ENCODE data around the gene SLAMF9. TPM values are rescaled to one million over a fixed set of nuclear protein-coding genes. Genes with fewer than 3 reads are reported as not detected.

Gene SLAMF9
- total RNA-seq, 1 experiment from 2014 or later: not detected

Other genes starting within 250 kb of the SLAMF9 start
- gene CRP, start 239.6 kb downstream of the SLAMF9 start, total RNA-seq (2014; rRNA removed; shearing (Covaris generic)): not detected in 2 replicates
- 11.0 and 14.8 TPM in 2 replicates for gene DUSP23, start 173.3 kb downstream of the SLAMF9 start, total RNA-seq (2014; rRNA removed; shearing (Covaris generic))
- gene FCRL6, start 151.9 kb downstream of the SLAMF9 start, total RNA-seq (2014; rRNA removed; shearing (Covaris generic)): not detected in 2 replicates
- 0.17 TPM in 1 of 2 replicates, not detected in the other for gene SLAMF8, start 127.4 kb downstream of the SLAMF9 start, total RNA-seq (2014; rRNA removed; shearing (Covaris generic))
- gene VSIG8, start 91.6 kb downstream of the SLAMF9 start, total RNA-seq (2014; rRNA removed; shearing (Covaris generic)): 0.14 TPM in 1 of 2 replicates, not detected in the other
- 0.21 and 0.62 TPM in 2 replicates for gene CFAP45, start 54.1 kb downstream of the SLAMF9 start, total RNA-seq (2014; rRNA removed; shearing (Covaris generic))
- 444 and 497 TPM in 2 replicates for gene TAGLN2, start 28.7 kb downstream of the SLAMF9 start, total RNA-seq (2014; rRNA removed; shearing (Covaris generic))
- 0.47 and 0.52 TPM in 2 replicates for gene IGSF9, start 8.6 kb downstream of the SLAMF9 start, total RNA-seq (2014; rRNA removed; shearing (Covaris generic))
- gene PIGM, start 77.8 kb upstream of the SLAMF9 start, total RNA-seq (2014; rRNA removed; shearing (Covaris generic)): 6.0 and 6.3 TPM in 2 replicates
- gene KCNJ10, start 115.9 kb upstream of the SLAMF9 start, total RNA-seq (2014; rRNA removed; shearing (Covaris generic)): not detected in 2 replicates
- not detected in 2 replicates for gene KCNJ9, start 127.3 kb upstream of the SLAMF9 start, total RNA-seq (2014; rRNA removed; shearing (Covaris generic))
- 13.7 and 20.7 TPM in 2 replicates for gene IGSF8, start 144.4 kb upstream of the SLAMF9 start, total RNA-seq (2014; rRNA removed; shearing (Covaris generic))
- gene ATP1A2, start 161.5 kb upstream of the SLAMF9 start, total RNA-seq (2014; rRNA removed; shearing (Covaris generic)): 0.10 TPM in 1 of 2 replicates, not detected in the other
- gene ATP1A4, start 197.4 kb upstream of the SLAMF9 start, total RNA-seq (2014; rRNA removed; shearing (Covaris generic)): not detected in 2 replicates
- gene CASQ1, start 236.3 kb upstream of the SLAMF9 start, total RNA-seq (2014; rRNA removed; shearing (Covaris generic)): 0.41 TPM in 1 of 2 replicates, not detected in the other